Left lung (tissue), 10 donors: ENCODE results near the gene CACNA2D3. TPM values are rescaled to one million over a fixed set of nuclear protein-coding genes. Genes with fewer than 3 reads are reported as not detected.
A peak's percentile ranks its signal among the peaks of the same experiment; 100 is the strongest.

ENCODE experiments used
- ATAC-seq: fragments of 200-7000 bp; cut with Tn5 transposase; one replicate; pipeline ENCODE4 v1.9.1; 2020; ENCODE audit warnings: moderate library complexity
- DNase-seq, 4 donors: peaks; one replicate each; pipeline ENCODE4 v3.0.0-alpha.2; 2013 to 2020
- H3K27ac ChIP-seq, 2 donors: fragments of 200-600 bp; sonication (generic) in 1 of 2; one replicate each; pipeline versions ENCODE4 v1.5.0 to v1.8.0; 2020 to 2021
- H3K27me3 ChIP-seq, 2 donors: fragments of 200-600 bp; sonication (generic) in 1 of 2; one replicate each; pipeline versions ENCODE4 v1.5.0 to v1.8.0; 2020 to 2021
- H3K36me3 ChIP-seq, 2 donors: fragments of 200-600 bp; sonication (generic) in 1 of 2; one replicate each; pipeline versions ENCODE4 v1.5.0 to v1.8.0; 2020 to 2021
- H3K4me1 ChIP-seq, 2 donors: fragments of 200-600 bp; one replicate each; pipeline ENCODE4 v1.8.0; 2021
- H3K4me3 ChIP-seq, 2 donors: fragments of 200-600 bp; sonication (generic) in 1 of 2; one replicate each; pipeline versions ENCODE4 v1.5.0 to v1.8.0; 2020 to 2021; ENCODE audit warnings: mild to moderate bottlenecking in 1 of 2
- H3K9me3 ChIP-seq, 2 donors: fragments of 200-600 bp; sonication (generic) in 1 of 2; one replicate each; pipeline versions ENCODE4 v1.5.0 to v1.8.0; 2020 to 2021
- intact Hi-C, 2 donors: fragments of 100-400 bp; cut with DNase I; formaldehyde crosslinking; loops; one replicate each; pipeline versions ENCODE4 v1.11.2 to v1.14.2; 2022
- polyA plus RNA-seq, 6 donors: library from polyadenylated mRNA; unstranded; fragments of 120-200 nt; gene quantifications; one replicate each; pipeline ENCODE4 v1.2.1, GENCODE V29; 2013; ENCODE audit not compliant: insufficient read length in 6 of 6
- total RNA-seq, 2 donors: library from RNA; stranded (reverse); fragmentation: NEBNext Ultra II Directional; extraction: Animal tissue kit (Norgen Biotek cat#: 25700); gene quantifications; one replicate each; pipeline ENCODE4 v1.2.1, GENCODE V29; 2021
- TF ChIP-seq, protein P1 (sequence below), 2 donors: fragments of 200-600 bp; sonication (generic) in 1 of 2; IDR thresholded peaks; one replicate each; pipeline versions ENCODE4 v1.5.0 to v1.8.0; 2021; ENCODE audit warnings: antibody characterized with exemption in 2 of 2
- donor health status: DM: no; HTN: yes; CAD: no.
- donor health status: DM: no; HTN: no; CAD: no.

Gene CACNA2D3
- total and polyA plus RNA-seq, 8 donors: 1.1 to 2.7 (median 1.5) TPM

DNA sequence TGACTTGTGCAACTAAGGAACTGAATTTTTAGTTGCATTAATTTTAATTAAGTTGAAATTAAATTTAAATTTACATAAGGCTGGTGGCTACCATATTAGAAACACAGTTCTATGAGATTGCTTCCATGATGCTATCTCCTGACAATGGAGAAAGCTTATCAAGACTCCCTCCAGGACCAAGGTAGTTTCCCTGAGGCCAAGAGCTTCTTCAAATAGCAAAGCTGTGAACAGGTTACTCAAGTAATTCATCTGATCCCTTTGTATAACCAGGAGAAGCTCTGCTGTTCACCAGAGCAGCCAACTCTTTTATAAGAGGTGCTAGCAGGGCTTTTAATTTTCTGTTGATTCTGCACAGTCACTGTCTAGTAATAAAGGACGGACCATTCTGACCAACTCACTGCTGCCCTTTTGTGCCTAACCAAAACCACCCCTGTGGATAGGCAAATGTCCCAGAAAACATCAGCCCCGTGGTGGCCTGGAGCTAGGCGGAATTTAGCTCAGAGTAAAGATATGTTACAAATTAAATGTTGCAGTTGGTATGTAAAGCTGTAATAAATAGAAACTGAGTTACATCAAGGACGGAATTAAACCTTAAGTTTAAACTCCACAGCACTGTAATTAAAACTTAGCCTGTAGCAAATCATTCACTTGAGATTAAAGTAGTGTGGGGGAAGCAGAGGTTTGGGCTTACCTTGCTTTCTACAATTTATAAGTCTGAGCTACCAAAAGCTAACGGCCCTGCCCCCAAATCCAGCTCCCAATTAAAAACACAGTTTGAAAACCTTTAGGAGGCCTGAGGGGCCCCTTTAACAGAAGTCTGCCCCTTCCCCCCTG, 861.1 kb downstream of the CACNA2D3 start:
- Histone ChIP-seq H3K4me3 (no peak overlapping the region), H3K9me3 (no peaks in the 10 kb centered on the region), H3K4me1 (peaks cover 0 to 8% of the 10 kb centered on the region in 2 donors), H3K27me3 (no peaks in the 10 kb centered on the region), H3K27ac (no peak overlapping the region), H3K36me3 (no peaks in the 10 kb centered on the region)
- intact Hi-C loops: no loop called here
- no peak for DNase-seq
- TF ChIP-seq, protein P1, sequence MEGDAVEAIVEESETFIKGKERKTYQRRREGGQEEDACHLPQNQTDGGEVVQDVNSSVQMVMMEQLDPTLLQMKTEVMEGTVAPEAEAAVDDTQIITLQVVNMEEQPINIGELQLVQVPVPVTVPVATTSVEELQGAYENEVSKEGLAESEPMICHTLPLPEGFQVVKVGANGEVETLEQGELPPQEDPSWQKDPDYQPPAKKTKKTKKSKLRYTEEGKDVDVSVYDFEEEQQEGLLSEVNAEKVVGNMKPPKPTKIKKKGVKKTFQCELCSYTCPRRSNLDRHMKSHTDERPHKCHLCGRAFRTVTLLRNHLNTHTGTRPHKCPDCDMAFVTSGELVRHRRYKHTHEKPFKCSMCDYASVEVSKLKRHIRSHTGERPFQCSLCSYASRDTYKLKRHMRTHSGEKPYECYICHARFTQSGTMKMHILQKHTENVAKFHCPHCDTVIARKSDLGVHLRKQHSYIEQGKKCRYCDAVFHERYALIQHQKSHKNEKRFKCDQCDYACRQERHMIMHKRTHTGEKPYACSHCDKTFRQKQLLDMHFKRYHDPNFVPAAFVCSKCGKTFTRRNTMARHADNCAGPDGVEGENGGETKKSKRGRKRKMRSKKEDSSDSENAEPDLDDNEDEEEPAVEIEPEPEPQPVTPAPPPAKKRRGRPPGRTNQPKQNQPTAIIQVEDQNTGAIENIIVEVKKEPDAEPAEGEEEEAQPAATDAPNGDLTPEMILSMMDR (IDR thresholded peaks at IDR 0.05): no peak
- ATAC-seq: no peak

DNA sequence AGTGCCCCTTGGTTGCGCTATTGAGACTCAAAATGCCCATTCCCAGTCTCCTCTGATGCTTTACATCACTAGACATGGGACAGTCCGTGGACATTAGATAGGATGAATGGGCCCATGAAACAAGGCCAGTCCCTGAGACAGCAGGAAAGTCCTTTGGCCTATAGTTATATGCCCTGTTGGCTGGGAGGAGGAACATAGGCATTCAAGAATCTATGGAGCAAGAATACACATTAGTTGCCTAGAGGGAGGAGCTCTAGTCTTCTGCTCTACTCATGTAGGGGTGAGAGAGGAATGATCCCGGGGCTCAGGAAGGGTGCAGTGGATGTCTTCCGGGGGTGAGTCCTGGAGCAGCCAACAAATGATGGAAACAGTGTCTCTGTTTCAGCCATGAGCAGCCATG, 863.5 kb downstream of the CACNA2D3 start:
- no peaks in the 10 kb centered on the region for H3K9me3 ChIP-seq
- intact Hi-C loops: no loop called here
- ATAC-seq (no peak), DNase-seq (no peak)
- TF ChIP-seq, protein P1 (IDR thresholded peaks at IDR 0.05): no peak
- no peaks in the 10 kb centered on the region for H3K36me3 ChIP-seq
- no peaks in the 10 kb centered on the region for H3K27me3 ChIP-seq
- H3K27ac ChIP-seq: no peak overlapping the region
- H3K4me1 ChIP-seq: peaks cover 0 to 15% of the 10 kb centered on the region in 2 donors
- no peak overlapping the region for H3K4me3 ChIP-seq

GRCh38 chr3:54986294-54986693, 863.9 kb downstream of the CACNA2D3 start:
- Histone ChIP-seq H3K27ac (no peak overlapping the region), H3K36me3 (no peaks in the 10 kb centered on the region), H3K9me3 (no peaks in the 10 kb centered on the region), H3K27me3 (no peaks in the 10 kb centered on the region), H3K4me3 (no peak overlapping the region), H3K4me1 (peaks cover 0 to 15% of the 10 kb centered on the region in 2 donors)
- DNase-seq: no peak
- TF ChIP-seq, protein P1 (IDR thresholded peaks at IDR 0.05): no peak
- ATAC-seq: no peak
- intact Hi-C loops: no loop called here

- Histone ChIP-seq H3K27me3 (no peaks in the 10 kb centered on the region), H3K9me3 (no peaks in the 10 kb centered on the region), H3K4me1 (peaks cover 0 to 15% of the 10 kb centered on the region in 2 donors), H3K36me3 (no peaks in the 10 kb centered on the region), H3K27ac (no peak overlapping the region), H3K4me3 (no peak overlapping the region)
- ATAC-seq (no peak), DNase-seq (no peak)
- TF ChIP-seq, protein P1 (IDR thresholded peaks at IDR 0.05): no peak
- intact Hi-C loops: no loop called here
Observed at GRCh38 chr3:54987719-54988118, 865.4 kb downstream of the CACNA2D3 start.

DNA sequence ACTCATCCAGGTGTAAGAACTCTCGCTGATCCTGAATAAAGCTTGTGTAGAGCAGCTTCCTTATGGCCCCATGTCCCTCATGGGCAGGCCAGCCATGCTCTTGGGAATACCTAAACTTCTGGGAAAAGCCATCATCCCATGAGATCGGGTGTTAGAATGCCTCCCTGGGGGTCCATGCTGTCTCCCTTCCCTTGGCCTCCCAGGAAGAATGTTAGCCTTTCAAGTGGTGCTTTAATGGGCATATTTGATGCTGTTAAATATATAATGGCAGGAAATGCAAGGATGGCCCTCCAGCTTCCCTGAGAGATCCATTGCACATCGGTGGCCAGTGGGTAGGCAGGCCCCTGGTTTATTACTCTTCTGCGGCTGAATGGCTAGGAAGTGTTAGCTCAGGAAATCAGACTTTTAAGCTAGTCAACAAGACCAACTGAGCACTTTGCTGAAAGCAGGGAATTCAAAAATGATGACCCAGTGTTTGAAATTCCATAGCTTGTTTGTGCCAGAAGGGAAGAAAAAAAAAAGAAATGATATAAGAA, 866.0 kb downstream of the CACNA2D3 start:
- Histone ChIP-seq H3K27me3 (no peaks in the 10 kb centered on the region), H3K4me1 (peaks cover 0 to 15% of the 10 kb centered on the region in 2 donors), H3K27ac (no peak overlapping the region), H3K36me3 (no peaks in the 10 kb centered on the region), H3K9me3 (no peaks in the 10 kb centered on the region), H3K4me3 (no peak overlapping the region)
- DNase-seq (no peak), ATAC-seq (peak; percentile 53)
- TF ChIP-seq, protein P1 (IDR thresholded peaks at IDR 0.05): no peak
- intact Hi-C loops: no loop called here
